HEK293 (cell line): ENCODE results near the gene ENTPD8.

Experiments
- CTCF ChIP-seq: fragments of 450-650 bp; formaldehyde crosslinking; IDR thresholded peaks from 2 replicates; pipeline ENCODE4 v1.5.1; 2016; ENCODE audit warnings: missing biosample characterization, missing genetic modification characterization
- PRDM10 ChIP-seq: fragments of 450-650 bp; formaldehyde crosslinking; IDR thresholded peaks from 2 replicates; pipeline ENCODE4 v1.5.1; 2016; ENCODE audit warnings: missing biosample characterization, missing genetic modification characterization
- PRDM6 ChIP-seq: fragments of 450-650 bp; formaldehyde crosslinking; IDR thresholded peaks from 2 replicates; pipeline ENCODE4 v1.5.1; 2017; ENCODE audit warnings: missing biosample characterization, missing genetic modification characterization
- SP3 ChIP-seq: fragments of 450-650 bp; formaldehyde crosslinking; IDR thresholded peaks from 2 replicates; pipeline ENCODE4 v1.5.1; 2016; ENCODE audit warnings: missing biosample characterization, missing genetic modification characterization
- ZFHX2 ChIP-seq: fragments of 450-650 bp; formaldehyde crosslinking; conservative IDR thresholded peaks from 2 replicates; pipeline ENCODE4 v1.5.1; 2016; ENCODE audit warnings: missing biosample characterization, missing genetic modification characterization
- ZNF302 ChIP-seq: fragments of 450-650 bp; formaldehyde crosslinking; IDR thresholded peaks from 2 replicates; pipeline ENCODE4 v1.5.1; 2016; ENCODE audit warnings: missing biosample characterization, missing genetic modification characterization, low read depth
- ZNF510 ChIP-seq: fragments of 450-650 bp; formaldehyde crosslinking; IDR thresholded peaks from 2 replicates; pipeline ENCODE4 v1.5.1; 2018; ENCODE audit warnings: mild to moderate bottlenecking, missing genetic modification characterization, missing biosample characterization; ENCODE audit not compliant: insufficient replicate concordance
- ZNF518A ChIP-seq: fragments of 450-650 bp; formaldehyde crosslinking; conservative IDR thresholded peaks from 2 replicates; pipeline ENCODE4 v1.5.1; 2016; ENCODE audit warnings: low read depth, missing biosample characterization, missing genetic modification characterization
- ZNF629 ChIP-seq: fragments of 450-650 bp; formaldehyde crosslinking; IDR thresholded peaks from 2 replicates; pipeline ENCODE4 v1.5.1; 2017; ENCODE audit warnings: missing biosample characterization, missing genetic modification characterization
- ZNF670 ChIP-seq: fragments of 450-650 bp; formaldehyde crosslinking; IDR thresholded peaks from 2 replicates; pipeline ENCODE4 v1.5.1; 2016; ENCODE audit warnings: missing biosample characterization, missing genetic modification characterization, low read depth
- ZNF704 ChIP-seq: fragments of 450-650 bp; formaldehyde crosslinking; IDR thresholded peaks from 2 replicates; pipeline ENCODE4 v1.5.1; 2016; ENCODE audit warnings: missing biosample characterization, missing genetic modification characterization
- ZSCAN4 ChIP-seq: fragments of 450-650 bp; formaldehyde crosslinking; IDR thresholded peaks from 2 replicates; pipeline ENCODE4 v1.5.1; 2017; ENCODE audit warnings: missing biosample characterization, missing genetic modification characterization
- ZSCAN5A ChIP-seq: fragments of 450-650 bp; formaldehyde crosslinking; IDR thresholded peaks from 2 replicates; pipeline ENCODE4 v1.5.1; 2016; ENCODE audit warnings: missing biosample characterization, missing genetic modification characterization

- no peak for TF ChIP-seq CTCF (tag by site-specific recombination)
- TF ChIP-seq ZSCAN5A (tag by site-specific recombination): no peak
- TF ChIP-seq ZSCAN4 (tag by site-specific recombination): no peak
- TF ChIP-seq ZNF510: no peak
- no peak for TF ChIP-seq ZNF302
- no peak for TF ChIP-seq ZNF518A
- TF ChIP-seq ZFHX2 (tag by site-specific recombination): no peak
- TF ChIP-seq PRDM10 (tag by site-specific recombination): no peak
- no peak for TF ChIP-seq ZNF670 (tag by site-specific recombination)
- no peak for TF ChIP-seq ZNF704 (tag by site-specific recombination)
- TF ChIP-seq PRDM6 (tag by site-specific recombination): no peak
- no peak for TF ChIP-seq SP3 (tag by site-specific recombination)
- no peak for TF ChIP-seq ZNF629
These were observed 28.7 kb downstream of the ENTPD8 start for GRCh38 chr9:137412431-137412830.
